NCI-H2227 (cell line): Measurements from ENCODE around the gene LIMK2.

Experiments used
- DNase-seq: peaks from one replicate; lab custom pipeline; 2025; ENCODE audit not compliant: unreplicated experiment; lab: John Stamatoyannopoulos, UW

LIMK2 gene

GRCh38 chr22:31327806-31328543 is 115.9 kb downstream of the LIMK2 start:
- DNase-seq: no peak

- DNase-seq: no peak
These were observed 116.5 kb downstream of the LIMK2 start for GRCh38 chr22:31328544-31328960.

- DNase-seq: no peak
These were observed 116.9 kb downstream of the LIMK2 start for GRCh38 chr22:31329029-31329428.
